Measurements from ENCODE around the gene TCF12.
"Not testable (repeated sequence)": the region's sequence is repeated elsewhere in the genome, so short reads cannot be mapped to it uniquely, and the experiment has no call there.

Gene TCF12

DNA sequence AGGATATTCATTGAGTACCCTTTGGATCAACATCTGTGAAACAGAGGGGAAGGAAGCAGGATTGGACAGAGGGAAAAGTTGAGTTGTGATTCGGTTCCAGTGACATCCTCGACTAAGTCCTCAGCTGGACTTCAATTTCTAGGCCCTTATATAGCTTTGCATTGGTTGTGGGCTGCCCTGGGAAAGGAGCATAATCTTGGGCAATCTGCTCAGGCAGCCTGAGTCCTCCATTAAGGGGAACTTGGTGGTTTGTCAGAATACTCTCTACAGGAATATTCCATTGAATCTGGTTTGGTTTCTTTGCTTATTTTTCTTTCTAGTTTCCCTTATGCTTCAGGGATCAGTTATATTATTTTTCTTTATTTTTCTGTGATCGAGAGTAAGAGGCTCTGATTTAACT lies 94.1 kb downstream of the TCF12 start:
- in situ Hi-C loops (cut with HindIII; ENCODE audit: low sequenced_read_pairs) = no loop called here

DNA sequence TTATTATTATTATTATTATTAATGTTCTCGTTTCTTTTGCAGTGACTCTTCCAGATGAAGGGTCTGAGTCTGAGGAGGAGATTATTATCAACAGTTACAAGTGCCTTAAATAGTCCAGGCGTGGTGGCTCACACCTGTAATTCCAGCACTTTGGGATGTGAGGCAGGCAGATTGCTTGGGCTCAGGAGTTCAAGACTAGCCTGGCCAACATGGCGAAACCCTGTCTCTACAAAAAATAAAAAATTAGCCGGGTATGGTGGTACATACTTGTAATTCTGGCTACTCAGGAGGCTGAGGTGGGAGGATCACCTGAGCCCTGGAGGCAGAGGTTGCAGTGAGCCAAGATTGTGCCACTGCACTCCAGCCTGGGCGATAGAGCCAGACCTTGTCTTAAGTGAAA lies 96.5 kb downstream of the TCF12 start:
- in situ Hi-C loops (cut with HindIII; ENCODE audit: low sequenced_read_pairs) = not testable (repeated sequence)

DNA sequence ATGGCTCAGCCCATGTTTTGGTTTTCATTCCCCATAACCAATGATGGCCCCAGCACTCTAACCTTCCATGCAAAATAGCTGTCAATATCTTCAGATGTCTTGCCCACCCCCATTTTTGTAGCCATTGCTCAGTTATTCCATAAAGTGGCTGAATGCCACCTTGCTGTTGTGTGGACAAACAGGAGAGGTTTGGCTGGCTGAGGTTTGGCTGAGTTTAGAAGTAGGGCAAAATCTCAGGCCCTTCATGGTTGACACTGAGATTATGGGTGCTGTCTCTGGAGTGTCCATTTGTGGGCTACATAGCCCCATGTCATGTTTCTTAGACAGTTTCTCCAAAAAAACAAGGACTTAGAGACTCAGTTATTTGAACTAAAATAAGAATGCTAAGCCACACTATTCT lies 96.9 kb downstream of the TCF12 start:
- in situ Hi-C loops (cut with HindIII; ENCODE audit: low sequenced_read_pairs) = no loop called here

DNA sequence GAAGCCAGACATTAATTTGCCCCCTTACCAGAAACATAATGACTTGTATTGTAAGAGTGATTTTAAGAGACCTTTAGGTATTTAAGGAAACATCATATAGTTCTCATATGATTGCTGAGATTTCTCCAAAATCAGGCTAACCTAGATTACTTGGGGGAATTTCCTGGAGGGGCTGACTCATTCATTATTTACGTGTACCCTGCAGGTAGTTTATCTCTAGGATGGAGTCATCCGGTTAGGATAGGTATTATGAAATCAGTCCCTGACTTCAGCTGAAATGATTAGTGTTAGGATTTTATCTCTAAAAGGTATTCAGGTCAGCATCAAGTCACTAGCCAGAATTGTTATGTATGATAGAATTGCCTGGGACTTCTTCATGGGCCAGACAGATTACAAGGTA lies 97.5 kb downstream of the TCF12 start:
- in situ Hi-C loops (cut with HindIII; ENCODE audit: low sequenced_read_pairs) = no loop called here

DNA sequence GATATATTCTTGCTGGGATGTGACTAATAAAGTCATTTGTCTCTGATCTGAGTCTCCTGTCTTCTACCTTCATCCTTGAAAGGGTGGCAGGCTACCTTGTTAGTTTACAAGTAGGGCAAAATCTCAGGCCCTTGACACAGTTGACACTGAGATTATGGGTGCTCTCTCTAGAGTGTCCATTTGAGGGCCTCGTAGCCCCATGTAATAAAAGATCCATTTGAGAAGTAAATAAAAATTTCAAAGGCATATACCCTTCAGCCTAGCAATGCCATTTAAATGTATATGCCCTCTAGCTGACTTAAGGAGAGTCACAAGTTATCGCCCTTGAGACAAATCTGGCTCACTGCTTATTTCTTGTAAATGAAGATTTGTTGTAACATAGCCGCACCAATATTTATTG lies 98.6 kb downstream of the TCF12 start:
- in situ Hi-C loops (cut with HindIII; ENCODE audit: low sequenced_read_pairs) = no loop called here

DNA sequence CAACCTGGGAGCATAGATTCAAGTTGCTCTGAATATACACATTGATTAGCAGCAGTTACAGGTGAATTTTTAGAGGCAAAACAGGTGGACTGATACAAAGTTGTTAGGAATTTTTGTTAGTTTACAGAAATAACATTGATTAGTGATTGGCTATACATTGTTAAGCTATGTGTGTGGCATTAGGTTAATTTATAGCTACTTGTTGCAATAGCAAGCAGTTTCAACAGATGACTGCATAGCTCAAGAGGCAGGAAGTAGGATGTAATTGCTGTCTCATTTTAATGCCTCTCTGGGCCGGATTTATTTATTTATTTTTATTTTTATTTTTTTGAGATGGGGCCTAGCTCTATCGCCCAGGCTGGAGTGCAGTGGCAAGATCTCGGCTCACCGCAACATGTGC lies 99.7 kb downstream of the TCF12 start:
- in situ Hi-C loops (cut with HindIII; ENCODE audit: low sequenced_read_pairs) = no loop called here

DNA sequence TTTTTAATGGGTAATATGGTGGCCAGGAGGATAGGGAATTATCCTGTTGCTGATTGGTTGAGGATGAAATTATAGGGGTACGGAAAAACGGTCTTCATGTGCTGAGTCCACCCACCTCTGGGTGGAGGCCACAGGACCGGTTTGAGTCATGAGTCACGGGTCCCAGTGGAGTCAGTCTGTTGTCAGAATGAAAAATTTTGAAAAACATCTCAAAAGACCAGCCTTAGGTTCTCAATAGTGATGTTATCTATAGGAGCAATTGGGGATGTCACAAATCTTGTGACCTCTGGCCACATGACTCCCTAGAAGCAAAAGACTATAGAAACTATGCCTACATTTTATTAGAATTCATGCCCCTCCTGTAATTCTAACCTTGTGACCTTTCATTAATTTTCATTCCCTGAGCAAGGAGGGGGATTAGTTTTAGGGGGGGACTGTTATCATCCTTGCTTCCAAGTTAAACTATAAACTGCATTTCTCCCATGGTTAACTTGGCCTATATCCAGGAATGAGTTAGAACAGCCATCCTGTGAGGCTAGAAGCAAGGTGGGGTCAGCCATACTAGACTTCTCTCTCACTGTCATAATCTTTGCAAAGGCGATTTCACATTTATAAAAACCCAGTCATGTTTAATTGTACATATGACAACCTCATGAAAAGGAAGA lies 101.2 kb downstream of the TCF12 start:
- in situ Hi-C loops (cut with HindIII; ENCODE audit: low sequenced_read_pairs) = no loop called here

DNA sequence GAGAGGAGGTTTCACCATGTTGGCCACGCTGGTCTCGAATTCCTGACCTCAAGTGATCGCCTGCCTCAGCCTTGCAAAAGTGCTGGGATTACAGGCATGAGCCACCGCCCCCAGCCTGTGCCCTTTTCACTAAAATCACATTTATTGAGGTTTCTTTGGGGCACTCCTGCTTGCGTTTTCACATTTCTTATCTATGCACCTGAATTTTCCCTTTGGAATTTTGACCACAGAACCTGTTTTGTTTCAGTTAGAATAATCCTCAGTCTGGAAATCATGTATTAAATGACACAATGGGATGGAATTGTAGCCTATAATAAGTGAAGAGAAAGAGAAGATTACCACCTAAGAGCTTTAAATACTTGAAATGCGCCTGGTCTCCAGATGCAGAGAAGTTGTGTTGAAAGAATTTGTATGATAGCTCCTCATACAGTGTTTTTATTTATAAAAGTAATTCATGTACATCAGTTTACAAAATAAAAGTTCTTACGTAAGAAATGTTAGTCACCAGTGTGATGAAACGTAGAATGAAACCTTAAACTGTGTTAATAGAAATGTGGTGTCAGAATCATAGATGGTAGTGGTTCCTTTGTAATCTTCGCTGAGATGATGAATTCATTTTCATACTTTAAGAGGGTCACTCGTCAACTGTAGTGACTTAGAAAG lies 107.0 kb downstream of the TCF12 start:
- in situ Hi-C loops (cut with HindIII; ENCODE audit: low sequenced_read_pairs) = no loop called here

DNA sequence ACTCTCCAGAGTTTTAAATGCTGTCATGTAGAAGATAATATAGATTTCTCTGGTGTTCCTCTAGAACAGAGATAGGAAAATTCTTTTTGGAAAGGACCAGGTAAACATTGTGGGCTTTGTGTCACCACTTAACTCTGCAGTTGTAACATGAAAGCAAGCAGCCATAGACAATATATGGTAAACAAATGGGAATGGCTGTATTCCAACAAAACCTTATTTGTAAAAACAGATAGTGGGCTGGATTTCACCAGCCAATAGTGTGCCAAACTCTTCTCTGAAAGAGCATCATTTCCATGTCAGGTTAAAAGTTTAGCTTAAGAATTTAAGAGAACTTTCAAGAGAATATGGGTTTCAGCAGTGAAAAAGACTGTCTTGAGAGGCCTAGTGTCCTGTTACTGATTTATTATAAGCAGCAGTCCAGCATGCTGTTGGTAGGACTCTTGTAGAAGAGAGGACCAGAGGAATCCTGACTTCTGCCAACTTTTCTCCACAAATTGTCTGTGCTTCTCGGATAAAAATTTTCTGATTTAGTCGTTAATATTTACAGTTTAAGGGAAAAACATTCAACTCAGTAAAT lies 107.7 kb downstream of the TCF12 start:
- in situ Hi-C loops (cut with HindIII; ENCODE audit: low sequenced_read_pairs) = no loop called here

DNA sequence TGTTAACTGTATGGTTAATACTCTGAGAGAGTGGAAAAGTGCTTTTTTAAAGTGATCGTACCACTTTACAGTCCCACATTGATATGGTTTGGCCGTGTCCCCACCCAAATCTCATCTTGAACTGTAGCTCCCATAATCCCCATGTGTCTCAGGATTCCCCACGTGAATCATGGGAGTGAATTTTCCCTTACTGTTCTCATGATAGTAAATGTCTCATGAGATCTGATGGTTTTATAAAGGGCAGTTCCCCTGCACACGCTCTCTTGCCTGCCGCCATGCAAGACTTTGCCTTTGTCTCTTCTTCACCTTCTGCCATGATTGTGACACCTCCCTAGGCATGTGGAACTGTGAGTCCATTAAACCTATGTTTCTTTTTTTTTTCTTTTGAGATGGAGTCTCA lies 109.2 kb downstream of the TCF12 start:
- in situ Hi-C loops (cut with HindIII; ENCODE audit: low sequenced_read_pairs) = no loop called here

DNA sequence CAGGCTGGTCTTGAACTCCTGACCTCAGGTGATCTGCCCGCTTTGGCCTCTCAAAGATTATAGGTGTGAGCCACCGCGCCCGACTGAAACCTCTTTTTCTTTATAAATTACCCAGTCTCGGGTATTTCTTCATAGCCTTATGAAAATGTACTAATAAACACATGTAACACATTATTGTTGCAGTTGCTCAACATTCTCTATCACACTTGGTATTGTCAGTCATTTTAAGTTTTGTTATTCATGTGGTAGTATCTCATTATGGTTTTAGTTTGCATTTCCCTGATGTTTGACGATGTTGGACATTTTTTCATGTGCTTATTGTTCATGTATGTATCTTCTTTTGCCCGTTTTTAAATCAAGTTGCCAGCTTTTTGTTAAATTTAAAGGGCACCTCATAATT lies 109.7 kb downstream of the TCF12 start:
- in situ Hi-C loops (cut with HindIII; ENCODE audit: low sequenced_read_pairs) = no loop called here

DNA sequence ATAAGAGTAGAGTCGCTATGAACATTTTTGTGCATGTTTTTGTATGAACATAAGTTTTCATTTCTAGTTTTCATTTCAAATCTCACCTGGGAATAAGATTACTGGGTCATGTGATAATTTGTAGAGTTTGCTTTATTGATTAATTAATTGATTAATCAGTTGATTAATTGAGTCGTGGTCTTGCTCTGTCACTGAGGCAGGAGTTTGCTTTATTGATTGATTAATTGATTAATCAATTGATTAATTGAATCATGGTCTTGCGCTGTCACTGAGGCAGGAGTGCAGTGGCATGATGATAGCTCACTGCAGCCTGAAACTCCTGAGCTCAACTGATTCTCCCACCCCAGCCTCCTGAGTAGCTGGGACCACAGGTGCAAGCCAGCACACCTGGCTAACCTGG lies 111.6 kb downstream of the TCF12 start:
- in situ Hi-C loops (cut with HindIII; ENCODE audit: low sequenced_read_pairs) = no loop called here

DNA sequence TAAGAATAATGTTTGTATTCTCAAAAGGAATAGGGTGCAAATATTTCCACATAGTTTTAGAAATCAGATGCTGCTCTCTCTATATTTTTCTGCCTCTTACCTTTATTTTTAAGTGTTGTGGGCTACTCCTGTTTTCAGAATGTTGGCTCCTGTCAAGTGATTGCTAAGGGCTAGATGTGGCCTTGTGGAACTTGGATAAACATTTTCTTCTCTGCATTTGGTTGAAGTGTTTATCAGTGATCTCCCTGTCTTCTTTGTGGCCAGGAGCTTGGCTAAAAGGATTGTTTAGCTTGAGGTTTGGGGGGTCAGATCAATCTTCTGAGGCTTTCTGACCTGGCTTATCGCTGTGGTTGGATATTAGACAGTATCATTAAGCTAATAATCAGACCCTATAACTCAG lies 112.6 kb downstream of the TCF12 start:
- in situ Hi-C loops (cut with HindIII; ENCODE audit: low sequenced_read_pairs) = no loop called here

DNA sequence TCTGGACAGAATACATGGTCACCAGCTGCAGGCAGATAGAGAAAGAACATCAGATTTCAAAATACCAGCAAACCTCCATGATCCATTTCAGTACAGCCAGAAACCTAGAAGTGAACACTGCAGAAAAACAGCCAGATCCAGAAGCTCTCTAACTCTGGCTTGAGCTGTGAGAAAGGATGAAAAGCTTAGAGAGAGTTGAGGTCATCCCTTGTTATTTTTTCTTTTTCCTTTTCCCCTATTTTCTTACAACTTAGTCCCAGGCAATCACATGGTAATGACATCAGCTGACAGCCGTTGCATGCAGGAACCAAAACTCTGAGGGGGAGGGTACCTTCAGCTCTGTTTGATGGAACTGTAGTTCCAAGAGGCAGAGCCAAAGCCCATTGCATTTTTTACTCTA lies 113.2 kb downstream of the TCF12 start:
- in situ Hi-C loops (cut with HindIII; ENCODE audit: low sequenced_read_pairs) = no loop called here

DNA sequence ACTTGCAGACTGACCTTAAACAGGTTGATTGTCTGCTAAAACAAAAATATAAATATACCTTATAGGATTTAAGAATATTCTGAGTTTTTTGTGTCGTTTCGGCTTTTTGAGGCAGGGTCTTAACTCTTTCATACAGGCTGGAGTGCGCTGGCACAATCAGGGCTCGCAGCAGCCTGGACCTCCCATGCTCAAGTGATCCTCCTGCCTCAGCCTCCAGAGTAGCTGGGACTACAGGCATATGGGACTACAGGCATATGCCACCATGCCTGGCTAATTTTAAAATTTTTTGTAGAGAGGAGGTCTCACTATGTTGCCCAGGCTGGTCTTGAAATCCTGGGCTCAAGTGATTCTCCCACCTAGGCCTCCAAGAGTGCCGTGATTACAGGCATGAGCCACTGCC lies 113.9 kb downstream of the TCF12 start:
- in situ Hi-C loops (cut with HindIII; ENCODE audit: low sequenced_read_pairs) = no loop called here

DNA sequence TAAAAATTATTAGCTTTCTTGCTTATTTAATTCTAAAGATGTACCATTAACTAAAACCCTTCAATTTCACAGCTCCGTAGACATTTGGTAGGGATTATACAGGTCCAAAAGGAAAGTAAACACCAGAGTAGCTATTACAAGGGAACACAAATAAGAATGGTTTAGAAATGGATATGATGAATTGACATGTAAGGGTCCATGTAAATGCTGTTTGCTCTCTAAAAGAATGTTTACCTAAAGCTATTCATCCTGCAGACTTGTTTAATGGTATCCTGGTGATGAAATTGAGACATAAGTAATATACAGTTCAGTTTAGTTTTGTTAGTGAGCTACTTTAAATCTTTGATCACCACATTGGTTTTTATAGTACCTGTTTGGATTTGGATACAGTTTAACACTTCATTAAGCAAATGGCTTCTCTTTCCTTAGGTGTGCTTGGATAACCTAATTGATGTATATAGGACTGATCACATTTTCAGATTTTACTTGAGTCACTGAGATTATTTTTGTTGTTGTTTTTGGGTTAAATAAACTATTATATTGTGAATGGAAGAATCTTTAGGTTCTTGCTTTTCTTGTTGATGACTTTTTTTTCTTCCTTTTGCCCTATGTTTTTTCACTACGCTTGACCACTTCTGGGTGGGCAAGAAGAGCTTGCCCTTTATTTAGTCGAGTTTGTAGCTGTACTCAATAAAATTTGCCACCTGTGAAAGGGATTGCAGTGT lies 115.4 kb downstream of the TCF12 start:
- in situ Hi-C loops (cut with HindIII; ENCODE audit: low sequenced_read_pairs) = no loop called here

DNA sequence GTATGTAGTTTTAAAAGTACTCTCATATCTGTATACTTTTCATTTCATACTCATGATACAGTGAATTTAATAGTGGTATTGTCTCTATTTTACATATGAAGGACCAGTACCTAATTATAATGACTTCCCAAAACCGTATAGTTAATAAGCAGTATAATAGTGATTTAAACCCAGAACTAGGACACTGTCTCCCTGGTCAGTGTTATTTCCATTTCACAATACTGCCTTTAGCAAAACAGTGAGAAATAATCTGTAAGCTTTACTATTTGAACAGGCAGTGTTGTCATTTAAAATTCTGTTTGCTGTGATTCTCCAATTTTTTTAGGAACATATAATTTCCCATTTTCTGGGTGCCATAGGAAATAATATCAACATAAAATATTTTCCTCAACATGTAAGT lies 116.2 kb downstream of the TCF12 start:
- in situ Hi-C loops (cut with HindIII; ENCODE audit: low sequenced_read_pairs) = no loop called here

DNA sequence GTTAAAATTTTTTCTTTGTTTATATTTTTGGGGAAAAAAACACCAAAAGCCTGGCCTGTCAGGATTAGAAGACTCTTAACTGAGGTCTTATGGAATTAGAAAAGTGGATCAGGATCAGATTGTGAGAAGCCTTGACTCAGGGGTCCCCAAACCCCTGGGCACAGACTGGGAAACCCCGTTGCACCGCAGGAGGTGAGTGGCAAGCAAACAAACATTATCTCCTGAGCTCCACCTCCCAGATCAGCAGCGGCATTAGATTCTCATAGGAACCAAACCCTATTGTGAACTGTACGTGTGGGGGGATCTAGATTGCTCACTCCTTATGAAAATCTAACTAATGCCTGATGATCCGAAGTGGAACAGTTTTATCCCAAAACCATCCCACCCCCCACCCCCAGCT lies 117.2 kb downstream of the TCF12 start:
- in situ Hi-C loops (cut with HindIII; ENCODE audit: low sequenced_read_pairs) = no loop called here

DNA sequence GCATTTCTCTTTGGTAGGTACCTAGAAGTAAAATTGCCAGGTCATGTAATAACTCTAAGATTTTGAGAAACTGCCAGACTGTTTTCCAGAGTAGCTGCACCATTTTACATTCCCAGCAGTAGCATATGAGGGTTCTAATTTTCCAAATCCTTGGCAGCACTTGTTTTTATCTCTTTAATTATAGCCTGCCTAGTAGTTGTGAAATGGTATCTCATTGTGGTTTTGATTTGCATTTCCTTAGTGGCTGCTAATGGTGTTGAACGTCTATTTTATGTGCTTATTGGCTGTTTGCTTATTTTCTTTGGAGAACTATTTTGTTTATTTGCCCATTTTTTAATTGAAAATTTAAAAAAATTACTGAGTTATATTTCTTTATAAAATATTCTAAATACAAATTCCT lies 117.9 kb downstream of the TCF12 start:
- in situ Hi-C loops (cut with HindIII; ENCODE audit: low sequenced_read_pairs) = no loop called here

DNA sequence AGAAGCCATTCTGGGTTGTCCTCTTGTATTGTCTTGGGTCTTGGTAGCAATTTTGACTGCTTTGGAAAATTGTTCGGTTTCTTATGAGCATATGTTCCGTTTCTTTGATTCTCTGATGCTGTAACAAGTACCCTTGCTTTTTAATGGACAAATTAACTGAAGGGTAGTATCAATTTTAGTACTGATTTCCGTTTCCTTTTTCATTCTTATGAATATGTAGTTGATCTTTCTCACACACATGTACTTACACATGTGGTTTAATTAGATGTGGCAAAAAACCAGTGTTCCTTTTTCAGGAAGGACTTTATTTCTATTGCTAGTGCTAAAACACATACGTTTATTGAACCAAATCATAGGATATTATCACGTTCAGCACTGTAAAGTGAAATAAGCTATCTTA lies 119.1 kb downstream of the TCF12 start:
- in situ Hi-C loops (cut with HindIII; ENCODE audit: low sequenced_read_pairs) = no loop called here

DNA sequence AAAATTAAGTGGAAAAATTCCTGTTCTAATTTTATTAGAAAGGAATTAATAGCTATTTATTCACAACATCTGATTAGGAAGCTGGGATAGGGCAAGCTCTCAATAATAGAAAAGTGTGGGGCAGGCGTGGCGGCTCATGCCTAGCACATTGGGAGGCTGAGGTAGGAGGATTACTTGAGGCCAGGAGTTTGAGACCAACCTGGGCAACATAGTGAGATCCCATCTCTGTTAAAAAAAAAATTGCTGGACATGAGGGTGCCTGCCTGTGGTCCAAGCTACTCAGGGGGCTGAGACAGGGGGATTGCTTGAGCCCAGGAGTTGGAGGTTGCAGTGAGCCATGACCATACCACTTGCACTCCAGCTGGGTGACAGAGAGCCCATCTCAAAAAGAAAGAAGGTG lies 119.6 kb downstream of the TCF12 start:
- in situ Hi-C loops (cut with HindIII; ENCODE audit: low sequenced_read_pairs) = no loop called here

DNA sequence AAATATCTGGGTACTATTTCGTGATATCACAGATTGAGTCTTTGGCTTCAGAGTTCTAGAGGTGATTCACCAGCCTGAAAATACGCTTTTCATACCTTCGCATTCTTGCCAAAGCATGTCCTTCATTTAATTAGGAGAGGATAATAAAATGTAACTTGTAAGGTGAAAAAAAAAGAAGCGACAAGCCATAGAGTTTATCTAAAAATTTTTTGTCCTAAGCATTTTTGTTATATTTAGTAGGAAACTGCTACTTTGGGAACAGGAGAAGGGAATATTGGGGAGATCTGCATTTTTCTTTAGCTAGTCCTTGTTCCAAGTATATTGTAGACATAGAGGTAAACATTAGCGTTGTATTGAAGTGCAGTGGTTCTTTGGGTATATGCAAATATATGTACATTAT lies 120.1 kb downstream of the TCF12 start:
- in situ Hi-C loops (cut with HindIII; ENCODE audit: low sequenced_read_pairs) = no loop called here

Measured in endothelial cell of hepatic sinusoid (primary cell).